Upper lobe of right lung (tissue), 1 donor: ENCODE measurements around the gene TMEM18. TPM values are rescaled to one million over a fixed set of nuclear protein-coding genes. Genes with fewer than 3 reads are reported as not detected.

Experiments used
- ATAC-seq: fragments of 200-7000 bp; cut with Tn5 transposase; one replicate; pipeline ENCODE4 v1.9.1; 2020; ENCODE audit warnings: mild to moderate bottlenecking, moderate library complexity
- DNase-seq: peaks from one replicate; pipeline ENCODE4 v3.0.0-alpha.2; 2020
- H3K27ac ChIP-seq: fragments of 200-600 bp; one replicate; pipeline ENCODE4 v1.8.0; 2022
- H3K27me3 ChIP-seq: fragments of 200-600 bp; one replicate; pipeline ENCODE4 v1.8.0; 2022; ENCODE audit warnings: mild to moderate bottlenecking
- H3K36me3 ChIP-seq: fragments of 200-600 bp; one replicate; pipeline ENCODE4 v1.8.0; 2022
- H3K4me1 ChIP-seq: fragments of 200-600 bp; one replicate; pipeline ENCODE4 v1.8.0; 2022
- H3K4me3 ChIP-seq: fragments of 200-600 bp; one replicate; pipeline ENCODE4 v1.8.0; 2022; ENCODE audit warnings: mild to moderate bottlenecking
- H3K9me3 ChIP-seq: fragments of 200-600 bp; one replicate; pipeline ENCODE4 v1.8.0; 2022
- intact Hi-C: fragments of 100-400 bp; cut with DNase I; formaldehyde crosslinking; loops from one replicate; pipeline ENCODE4 v1.11.0; 2022
- total RNA-seq: library from RNA; stranded (reverse); fragmentation: NEBNext Ultra II Directional; extraction: Animal tissue kit (Norgen Biotek cat#: 25700); gene quantifications from one replicate; pipeline ENCODE4 v1.2.1, GENCODE V29; 2021
- TF ChIP-seq, protein P1 (sequence below): fragments of 200-600 bp; IDR thresholded peaks from one replicate; pipeline ENCODE4 v1.8.0; 2022; ENCODE audit warnings: antibody characterized with exemption
- donor health status: DM: no; HTN: yes; CAD: no; lungs with severe emphysema.

Gene TMEM18
- total RNA-seq, 1 donor from 2014 or later, result 21.3 TPM

GRCh38 chr2:628651-629050 lies 48.6 kb downstream of the TMEM18 start:
- intact Hi-C loops, result no loop called here
- TF ChIP-seq, protein P1, sequence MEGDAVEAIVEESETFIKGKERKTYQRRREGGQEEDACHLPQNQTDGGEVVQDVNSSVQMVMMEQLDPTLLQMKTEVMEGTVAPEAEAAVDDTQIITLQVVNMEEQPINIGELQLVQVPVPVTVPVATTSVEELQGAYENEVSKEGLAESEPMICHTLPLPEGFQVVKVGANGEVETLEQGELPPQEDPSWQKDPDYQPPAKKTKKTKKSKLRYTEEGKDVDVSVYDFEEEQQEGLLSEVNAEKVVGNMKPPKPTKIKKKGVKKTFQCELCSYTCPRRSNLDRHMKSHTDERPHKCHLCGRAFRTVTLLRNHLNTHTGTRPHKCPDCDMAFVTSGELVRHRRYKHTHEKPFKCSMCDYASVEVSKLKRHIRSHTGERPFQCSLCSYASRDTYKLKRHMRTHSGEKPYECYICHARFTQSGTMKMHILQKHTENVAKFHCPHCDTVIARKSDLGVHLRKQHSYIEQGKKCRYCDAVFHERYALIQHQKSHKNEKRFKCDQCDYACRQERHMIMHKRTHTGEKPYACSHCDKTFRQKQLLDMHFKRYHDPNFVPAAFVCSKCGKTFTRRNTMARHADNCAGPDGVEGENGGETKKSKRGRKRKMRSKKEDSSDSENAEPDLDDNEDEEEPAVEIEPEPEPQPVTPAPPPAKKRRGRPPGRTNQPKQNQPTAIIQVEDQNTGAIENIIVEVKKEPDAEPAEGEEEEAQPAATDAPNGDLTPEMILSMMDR, result no peak
- H3K27ac ChIP-seq, result no peak overlapping the region
- H3K4me1 ChIP-seq, result no peaks in the 10 kb centered on the region
- H3K9me3 ChIP-seq, result no peaks in the 10 kb centered on the region
- H3K36me3 ChIP-seq, result no peaks in the 10 kb centered on the region
- no peak overlapping the region for H3K4me3 ChIP-seq
- DNase-seq (no peak), ATAC-seq (no peak)
- no peaks in the 10 kb centered on the region for H3K27me3 ChIP-seq

DNA sequence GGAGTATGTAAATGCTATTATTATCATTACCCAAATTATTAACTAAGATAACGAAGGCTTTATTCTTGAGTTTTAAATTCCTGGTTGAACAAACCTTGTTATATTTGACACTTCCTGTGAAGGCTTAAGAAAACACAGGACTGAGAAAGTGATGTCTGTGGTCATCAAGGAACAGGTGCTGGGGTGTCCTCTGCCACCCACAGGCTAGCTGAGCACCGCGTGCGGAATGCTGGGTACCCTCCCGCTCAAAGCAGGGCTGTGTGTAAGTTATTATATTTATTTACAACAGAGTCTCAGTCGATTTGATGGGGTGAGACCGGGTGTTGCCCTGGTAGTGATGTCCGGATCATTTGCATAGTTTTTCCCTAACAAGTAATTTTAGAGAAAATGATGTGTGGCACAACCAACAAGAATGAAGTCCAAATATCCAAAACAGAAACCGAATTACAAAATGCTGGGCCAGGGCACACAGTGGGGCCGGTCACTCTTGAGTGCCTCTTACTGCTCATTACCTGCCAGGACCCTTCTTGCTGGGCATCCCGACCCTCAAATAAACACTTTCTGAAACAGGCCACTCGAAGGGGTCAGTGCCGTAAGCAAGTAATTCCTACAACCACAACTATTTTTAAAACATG lies 49.2 kb downstream of the TMEM18 start:
- intact Hi-C loops, result no loop called here
- Histone ChIP-seq H3K36me3 (no peaks in the 10 kb centered on the region), H3K27ac (no peak overlapping the region), H3K9me3 (no peaks in the 10 kb centered on the region), H3K4me1 (no peaks in the 10 kb centered on the region), H3K4me3 (no peak overlapping the region), H3K27me3 (no peaks in the 10 kb centered on the region)
- TF ChIP-seq, protein P1, result no peak
- DNase-seq (no peak), ATAC-seq (no peak)

DNA sequence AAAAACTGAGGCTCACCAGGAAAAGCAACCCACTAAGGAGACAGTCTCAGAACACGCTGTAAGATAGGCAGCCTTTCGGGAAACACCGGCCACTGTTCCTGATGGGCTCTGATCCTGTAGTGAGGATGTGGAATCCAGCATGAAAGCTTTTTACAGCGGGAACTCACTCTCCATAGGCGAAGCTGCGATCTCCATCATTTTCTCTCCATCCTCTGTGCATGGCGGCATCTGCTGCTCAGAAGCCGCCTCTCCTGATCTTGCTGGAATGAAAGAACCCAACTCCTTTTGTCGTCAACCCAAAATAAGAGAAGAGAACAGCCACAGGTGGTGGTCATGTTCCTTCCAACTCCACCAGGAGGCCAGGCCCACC lies 49.9 kb downstream of the TMEM18 start:
- H3K4me1 ChIP-seq, result no peaks in the 10 kb centered on the region
- DNase-seq (no peak), ATAC-seq (no peak)
- no peaks in the 10 kb centered on the region for H3K27me3 ChIP-seq
- H3K4me3 ChIP-seq, result no peak overlapping the region
- TF ChIP-seq, protein P1, result no peak
- H3K27ac ChIP-seq, result no peak overlapping the region
- H3K36me3 ChIP-seq, result no peaks in the 10 kb centered on the region
- intact Hi-C loops, result no loop called here
- H3K9me3 ChIP-seq, result no peaks in the 10 kb centered on the region

DNA sequence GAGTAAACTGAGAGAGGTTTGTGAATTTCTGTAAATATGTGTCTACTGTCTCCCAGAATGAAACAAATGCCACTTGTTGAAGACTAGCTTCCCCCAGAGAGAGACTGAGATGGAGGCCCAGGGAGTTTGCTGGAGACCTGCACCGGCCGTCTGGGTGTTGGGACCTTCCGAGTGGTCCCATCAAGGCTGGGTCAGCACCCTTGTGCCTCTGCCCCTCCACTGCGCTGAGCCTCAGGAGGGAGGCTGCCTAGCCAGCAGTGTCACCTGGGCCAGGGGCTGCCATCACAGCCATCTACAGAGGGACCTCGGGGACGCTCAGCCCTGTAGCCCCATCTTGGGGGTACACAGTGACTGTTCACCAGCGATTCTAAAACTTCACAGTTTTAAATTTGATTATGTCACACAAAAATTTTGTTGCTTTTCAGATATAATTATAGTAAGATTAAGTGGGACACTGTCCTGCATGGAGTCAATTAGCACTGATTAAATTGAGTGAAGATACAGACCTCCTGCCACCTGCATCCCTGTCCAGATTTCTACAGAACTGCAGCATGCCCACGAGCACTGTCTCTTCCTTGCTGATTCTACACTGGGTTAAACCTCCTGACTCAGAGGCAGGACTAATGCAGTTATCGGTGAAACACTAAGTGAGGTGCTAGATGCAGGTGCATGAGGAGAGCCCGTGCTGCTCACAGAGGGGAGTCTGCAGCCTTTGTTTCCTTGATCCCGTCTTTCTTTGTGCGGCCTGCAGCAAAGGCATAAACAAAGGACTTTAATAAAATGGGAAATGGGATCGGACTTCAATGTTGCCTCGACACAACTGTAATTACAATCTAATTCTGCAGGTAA lies 50.5 kb downstream of the TMEM18 start:
- no peaks in the 10 kb centered on the region for H3K27me3 ChIP-seq
- H3K9me3 ChIP-seq, result no peaks in the 10 kb centered on the region
- no peak overlapping the region for H3K27ac ChIP-seq
- ATAC-seq (peak; percentile 25), DNase-seq (no peak)
- intact Hi-C loops, result no loop called here
- no peaks in the 10 kb centered on the region for H3K36me3 ChIP-seq
- no peak overlapping the region for H3K4me3 ChIP-seq
- H3K4me1 ChIP-seq, result no peaks in the 10 kb centered on the region
- TF ChIP-seq, protein P1, result no peak

DNA sequence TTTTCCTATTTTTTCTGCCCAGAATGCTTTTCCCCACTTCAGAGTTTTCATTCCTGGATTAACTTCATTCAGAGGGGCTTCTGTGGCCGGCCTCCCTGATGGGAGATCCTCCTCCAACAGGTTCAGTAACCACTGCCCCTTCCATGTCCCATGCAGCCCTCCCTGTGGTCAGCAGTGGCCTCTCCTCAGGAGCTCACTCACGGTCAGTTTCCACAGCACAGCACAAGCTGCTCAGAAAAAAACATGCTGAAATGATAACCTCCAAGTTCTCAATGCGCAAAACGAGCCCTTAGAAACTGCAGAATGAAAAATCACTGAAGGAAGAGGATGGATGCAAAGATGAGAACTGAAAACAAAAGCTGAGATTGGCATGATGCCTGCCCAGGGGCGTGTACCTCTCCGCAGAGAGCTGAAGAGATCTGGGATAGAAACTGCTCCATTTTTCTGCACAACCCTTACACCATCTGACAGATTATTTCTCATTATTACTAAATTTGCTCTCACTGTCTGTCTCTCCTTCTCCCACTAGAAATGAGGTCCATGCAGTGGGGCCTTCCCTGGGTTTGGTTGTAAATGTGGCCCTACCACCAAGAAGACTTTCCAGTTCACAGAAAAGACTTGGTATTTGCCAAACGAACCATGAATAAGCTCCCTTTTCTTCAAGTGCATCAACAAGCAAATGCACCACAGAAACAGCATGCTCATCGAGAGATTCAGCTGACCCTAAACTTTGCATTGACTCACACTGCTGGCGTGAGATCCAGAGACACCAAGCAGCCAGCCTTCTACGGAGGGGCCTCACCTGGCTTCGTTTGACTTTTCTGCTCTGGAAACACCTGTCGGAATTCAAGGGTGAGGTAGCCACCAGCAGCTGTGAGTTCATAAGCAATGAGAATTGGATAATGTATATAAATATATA lies 51.5 kb downstream of the TMEM18 start:
- H3K36me3 ChIP-seq, result no peaks in the 10 kb centered on the region
- H3K27ac ChIP-seq, result no peak overlapping the region
- TF ChIP-seq, protein P1, result no peak
- no peaks in the 10 kb centered on the region for H3K4me1 ChIP-seq
- intact Hi-C loops, result no loop called here
- H3K27me3 ChIP-seq, result no peaks in the 10 kb centered on the region
- H3K9me3 ChIP-seq, result no peaks in the 10 kb centered on the region
- DNase-seq, result no peak
- no peak overlapping the region for H3K4me3 ChIP-seq
- no peak for ATAC-seq
